ENCODE results near the gene PAQR4.
A peak's percentile ranks its signal among the peaks of the same experiment; 100 is the strongest.

PAQR4 gene

GRCh38 chr16:3004781-3005284 is 35.7 kb downstream of the PAQR4 start:
- DNase-seq (ENCODE audit: low read depth, low spot score), result no peak

GRCh38 chr16:3007059-3007956 is 38.2 kb downstream of the PAQR4 start:
- DNase-seq (ENCODE audit: low read depth, low spot score), result no peak

GRCh38 chr16:3007957-3008689 is 39.0 kb downstream of the PAQR4 start:
- DNase-seq (ENCODE audit: low read depth, low spot score), result no peak

DNA sequence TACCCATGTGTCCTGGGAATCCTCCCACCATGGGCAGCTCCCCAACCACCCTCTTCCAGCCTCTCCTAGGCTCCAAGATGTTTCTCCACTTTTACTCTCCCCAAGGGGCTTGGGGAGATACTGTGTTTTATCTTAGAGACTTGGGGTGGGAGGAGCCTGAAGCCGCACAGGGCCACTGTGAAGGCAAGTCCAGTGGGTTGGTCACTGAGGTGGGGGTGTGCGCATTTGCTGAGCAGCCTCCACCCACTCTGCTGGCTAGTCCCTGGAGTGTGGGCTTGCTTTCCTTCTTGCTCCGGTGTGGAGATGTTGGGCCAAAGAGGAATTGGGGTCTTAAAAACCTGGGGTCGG is 39.5 kb downstream of the PAQR4 start:
- DNase-seq (ENCODE audit: low read depth, low spot score), result no peak

DNA sequence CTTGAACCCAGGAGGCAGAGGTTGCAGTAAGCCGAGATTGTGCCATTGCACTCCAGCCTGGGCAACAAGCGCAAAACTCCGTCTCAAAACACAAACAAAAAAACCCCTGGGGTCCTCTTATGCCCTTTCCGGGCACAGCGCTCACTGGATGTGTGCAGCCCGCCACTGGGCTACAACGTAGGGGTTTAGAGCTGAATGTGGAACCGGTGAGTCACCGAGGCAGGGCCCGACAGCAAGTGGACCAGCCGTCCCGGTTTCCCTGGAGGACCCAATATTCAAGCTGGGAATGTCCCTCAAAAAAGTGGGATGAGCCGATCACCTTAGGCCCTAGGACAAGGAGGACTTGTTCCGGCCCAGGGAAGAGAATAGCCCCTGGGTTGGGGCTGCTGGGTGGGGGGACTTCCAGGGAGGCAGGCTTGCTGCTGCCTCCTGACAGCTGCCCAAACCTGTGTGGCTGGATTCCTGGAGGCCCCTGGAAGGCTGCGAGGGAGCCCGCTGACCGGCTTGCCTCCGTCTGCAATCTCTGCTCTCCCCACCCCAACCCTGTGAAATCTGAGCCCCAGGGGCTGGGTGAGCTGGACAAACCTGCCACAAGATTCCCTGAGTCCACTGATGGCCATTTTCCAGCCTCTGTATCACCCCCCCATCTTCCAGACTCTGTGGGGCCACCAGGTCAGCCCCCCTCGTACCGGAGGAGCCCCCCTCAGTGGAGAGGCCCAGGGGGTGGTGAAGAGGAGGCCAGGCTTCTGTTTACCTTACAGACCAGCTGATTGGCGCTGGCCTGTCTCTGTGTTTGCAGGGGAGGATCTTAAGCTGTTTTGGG is 40.6 kb downstream of the PAQR4 start:
- DNase-seq (ENCODE audit: low read depth, low spot score), result no peak

DNA sequence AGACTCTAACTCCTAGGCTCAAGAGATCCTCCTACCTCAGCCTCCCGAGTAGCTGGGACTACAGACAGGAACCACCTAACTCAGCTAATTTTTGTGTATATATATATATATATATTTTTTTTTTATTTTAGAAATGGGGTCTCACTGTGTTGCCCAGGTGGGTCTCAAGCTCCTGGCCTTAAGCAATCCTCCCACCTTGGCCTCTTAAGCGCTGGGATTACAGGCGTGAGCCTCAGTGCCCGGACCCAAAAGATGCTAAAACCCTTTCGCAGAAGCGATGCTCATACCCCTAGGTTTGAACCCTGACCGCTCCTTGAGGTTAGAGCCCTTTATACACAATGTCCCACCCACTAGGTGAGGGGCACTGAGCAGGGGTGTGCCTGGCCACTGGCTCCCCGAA is 41.4 kb downstream of the PAQR4 start:
- no peak for DNase-seq (ENCODE audit: low read depth, low spot score)

- DNase-seq (ENCODE audit: low read depth, low spot score), result no peak
Measured at GRCh38 chr16:3012246-3012645, 43.1 kb downstream of the PAQR4 start.

DNA sequence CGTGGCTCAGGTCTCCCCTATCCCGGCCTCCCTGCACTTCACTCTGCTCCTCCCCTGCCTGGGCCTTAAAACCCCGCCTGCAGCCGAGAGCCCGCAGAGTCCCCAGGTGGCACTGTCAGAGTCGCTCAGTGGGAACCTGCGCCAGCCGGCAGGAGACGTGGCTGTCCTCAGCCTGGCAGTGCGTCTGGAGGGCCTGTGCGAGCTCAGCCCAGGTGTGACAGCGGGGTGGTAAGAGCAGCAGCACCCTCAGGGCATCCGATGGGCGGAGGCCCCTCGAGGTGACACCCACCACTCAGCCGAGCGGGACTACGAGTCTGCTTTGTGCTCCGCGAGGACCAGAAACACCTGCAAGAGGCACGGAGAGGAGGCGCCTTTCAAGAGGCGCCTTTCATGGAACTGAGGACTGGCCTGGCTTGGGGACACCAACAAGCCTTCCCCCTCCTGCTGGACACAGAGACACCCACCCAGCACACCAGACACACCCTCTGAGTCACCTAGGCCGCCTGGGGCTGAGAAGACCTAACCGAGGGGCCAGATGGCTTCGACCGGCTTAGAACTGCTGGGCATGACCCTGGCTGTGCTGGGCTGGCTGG is 43.8 kb downstream of the PAQR4 start, which contains the start of gene CLDN9:
CLDN9 (plus strand) TSS at position 96 of the 593 bp plus-strand sequence; CDS start at position 536, 440 bp downstream.
- no peak for DNase-seq (ENCODE audit: low read depth, low spot score)

DNA sequence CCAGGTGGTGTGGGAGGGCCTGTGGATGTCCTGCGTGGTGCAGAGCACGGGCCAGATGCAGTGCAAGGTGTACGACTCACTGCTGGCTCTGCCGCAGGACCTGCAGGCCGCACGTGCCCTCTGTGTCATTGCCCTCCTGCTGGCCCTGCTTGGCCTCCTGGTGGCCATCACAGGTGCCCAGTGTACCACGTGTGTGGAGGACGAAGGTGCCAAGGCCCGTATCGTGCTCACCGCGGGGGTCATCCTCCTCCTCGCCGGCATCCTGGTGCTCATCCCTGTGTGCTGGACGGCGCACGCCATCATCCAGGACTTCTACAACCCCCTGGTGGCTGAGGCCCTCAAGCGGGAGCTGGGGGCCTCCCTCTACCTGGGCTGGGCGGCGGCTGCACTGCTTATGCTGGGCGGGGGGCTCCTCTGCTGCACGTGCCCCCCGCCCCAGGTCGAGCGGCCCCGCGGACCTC is 44.4 kb downstream of the PAQR4 start:
- DNase-seq (ENCODE audit: low read depth, low spot score), result no peak

DNA sequence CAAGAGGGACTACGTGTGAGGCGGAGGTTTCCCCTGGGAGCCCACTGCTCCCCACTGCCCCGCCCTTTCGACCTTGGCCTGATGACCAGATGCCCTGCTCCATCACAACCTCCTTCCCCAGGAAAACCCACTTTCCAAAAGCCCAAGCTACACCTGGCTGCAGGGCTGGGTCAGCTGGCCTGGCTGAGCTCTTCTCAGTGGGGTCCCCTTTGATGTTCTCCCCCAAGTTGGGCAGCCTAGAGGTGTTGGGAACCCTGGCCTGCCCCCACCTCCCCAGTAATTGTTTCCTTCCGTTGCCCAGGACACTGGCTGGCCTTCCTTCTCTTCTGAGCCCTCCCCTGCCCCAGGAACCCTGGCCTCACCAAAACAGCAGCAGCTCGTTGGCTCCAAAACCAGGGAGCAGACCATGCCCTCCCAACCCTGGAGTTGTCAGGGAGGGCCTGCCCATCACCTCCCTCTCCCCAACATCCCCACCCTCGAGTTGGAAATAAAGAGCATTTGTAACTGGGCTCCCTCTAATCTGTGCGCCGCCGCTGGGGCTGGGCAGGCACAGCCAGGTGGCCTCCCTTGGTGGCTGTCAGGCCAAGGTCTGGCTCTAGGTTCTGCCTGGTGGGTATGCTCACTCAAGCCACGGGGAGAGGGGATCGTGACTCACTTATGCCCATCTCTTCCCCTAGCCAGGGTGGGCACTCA is 45.0 kb downstream of the PAQR4 start:
- no peak for DNase-seq (ENCODE audit: low read depth, low spot score)

DNA sequence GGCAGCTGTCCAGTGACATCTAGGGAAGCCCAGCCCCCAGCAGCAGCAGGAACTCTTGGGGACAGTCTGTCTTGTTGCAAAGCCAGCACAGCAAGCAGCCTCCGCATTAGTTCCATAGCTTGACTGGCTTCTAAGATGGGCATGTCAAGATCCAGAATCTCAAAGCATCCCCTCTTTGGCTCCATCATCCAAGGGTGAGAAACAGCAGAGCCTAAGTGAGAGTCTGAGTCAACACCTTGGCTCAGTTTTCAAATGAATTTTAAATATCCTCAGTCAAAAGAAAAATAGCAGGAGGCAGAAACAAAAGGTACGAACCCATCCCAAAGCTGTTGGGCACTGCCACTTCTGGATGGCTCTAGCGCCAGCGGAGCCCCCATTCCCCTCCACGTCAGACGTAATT is 45.8 kb downstream of the PAQR4 start:
- DNase-seq (ENCODE audit: low read depth, low spot score), result no peak

DNA sequence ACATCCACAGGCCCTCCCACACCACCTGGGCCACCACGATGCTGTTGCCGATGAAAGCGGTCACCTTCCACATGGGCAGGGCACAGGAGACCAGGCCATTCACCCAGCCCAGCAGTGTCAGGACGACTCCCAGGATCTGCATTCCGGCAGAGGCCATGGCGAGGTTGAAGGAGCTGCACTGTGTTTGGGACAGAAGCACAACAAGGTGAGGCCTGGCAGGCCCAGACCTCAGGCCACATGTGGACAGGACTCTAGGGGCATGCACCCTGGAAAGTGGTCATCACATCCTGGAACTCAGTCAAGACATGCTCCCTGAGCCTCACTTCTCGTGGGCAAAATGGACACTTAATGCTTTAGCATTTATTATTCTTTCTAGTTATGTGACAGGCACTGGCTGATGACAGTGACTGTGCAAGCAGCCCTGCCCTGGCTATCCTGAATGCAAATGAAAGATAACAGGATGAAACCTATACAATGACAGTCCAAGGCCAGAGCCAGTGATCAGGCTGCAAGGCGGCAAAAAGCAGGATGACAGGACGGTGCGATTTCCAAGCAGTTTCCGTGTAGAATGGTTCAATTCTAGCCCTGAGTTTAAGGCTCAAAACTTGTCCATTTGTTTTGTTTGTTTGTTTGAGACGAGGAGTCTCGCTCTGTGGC is 46.8 kb downstream of the PAQR4 start:
- DNase-seq (ENCODE audit: low read depth, low spot score), result no peak

DNA sequence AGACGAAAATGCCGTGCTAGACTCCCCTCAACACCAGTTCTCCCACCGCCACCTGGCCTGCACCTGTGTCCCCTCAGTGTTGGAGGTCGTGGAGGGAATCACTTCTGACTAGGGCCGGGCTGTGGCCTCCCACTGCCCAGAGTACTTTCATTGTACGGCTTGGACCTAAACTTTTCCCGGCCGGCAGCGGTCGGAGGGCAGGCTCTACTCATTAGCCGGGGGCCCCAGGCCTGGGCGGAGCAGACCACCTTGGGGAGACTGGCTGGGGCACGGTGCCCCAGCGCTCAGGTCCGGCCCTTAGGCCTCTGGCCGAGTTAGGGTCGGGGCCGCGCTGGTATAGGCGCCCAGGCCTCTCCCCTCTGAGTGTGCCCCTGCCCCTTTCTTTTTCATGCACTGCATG is 48.2 kb downstream of the PAQR4 start:
- DNase-seq (ENCODE audit: low read depth, low spot score), result no peak

DNA sequence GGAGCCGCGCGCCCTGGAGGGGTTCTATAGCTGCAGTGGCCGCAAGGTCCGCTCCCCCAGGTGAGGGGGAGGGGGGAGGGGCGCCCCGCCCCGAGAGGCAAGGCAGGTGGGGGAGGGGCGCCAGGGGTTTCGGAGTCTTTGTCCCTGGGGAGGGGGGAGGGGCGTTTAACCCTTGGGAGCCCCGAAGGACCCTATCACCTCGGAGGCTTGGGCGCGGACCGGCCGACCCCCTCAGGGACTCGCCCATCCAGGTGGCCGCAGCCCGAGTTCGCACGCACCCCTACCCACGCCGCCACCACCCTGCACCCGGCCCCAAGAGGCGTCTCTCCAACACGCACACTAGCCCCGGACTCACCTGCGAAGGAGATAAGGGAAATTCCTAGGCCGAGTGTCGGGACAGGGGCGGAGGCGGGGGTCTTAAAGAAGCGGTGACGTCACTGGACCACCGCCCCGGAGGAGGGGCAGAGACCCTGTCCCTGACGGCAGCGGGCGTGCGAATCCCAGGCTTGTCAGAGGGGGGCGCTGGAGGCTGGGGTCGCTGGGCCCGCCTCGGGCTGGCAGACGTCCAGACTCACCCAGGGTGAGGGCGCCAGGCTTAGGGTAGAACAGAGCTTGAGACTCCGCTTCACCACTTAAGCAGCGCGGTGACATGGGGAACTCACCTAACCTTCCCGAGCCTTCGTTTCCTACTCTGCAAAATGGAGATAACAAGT is 48.8 kb downstream of the PAQR4 start, which contains the start of gene CLDN6:
CLDN6 (minus strand) TSS at position 390 of the 713 bp plus-strand sequence. CDS start 2,162 bp downstream, outside the sequence.
- no peak for DNase-seq (ENCODE audit: low read depth, low spot score)

DNA sequence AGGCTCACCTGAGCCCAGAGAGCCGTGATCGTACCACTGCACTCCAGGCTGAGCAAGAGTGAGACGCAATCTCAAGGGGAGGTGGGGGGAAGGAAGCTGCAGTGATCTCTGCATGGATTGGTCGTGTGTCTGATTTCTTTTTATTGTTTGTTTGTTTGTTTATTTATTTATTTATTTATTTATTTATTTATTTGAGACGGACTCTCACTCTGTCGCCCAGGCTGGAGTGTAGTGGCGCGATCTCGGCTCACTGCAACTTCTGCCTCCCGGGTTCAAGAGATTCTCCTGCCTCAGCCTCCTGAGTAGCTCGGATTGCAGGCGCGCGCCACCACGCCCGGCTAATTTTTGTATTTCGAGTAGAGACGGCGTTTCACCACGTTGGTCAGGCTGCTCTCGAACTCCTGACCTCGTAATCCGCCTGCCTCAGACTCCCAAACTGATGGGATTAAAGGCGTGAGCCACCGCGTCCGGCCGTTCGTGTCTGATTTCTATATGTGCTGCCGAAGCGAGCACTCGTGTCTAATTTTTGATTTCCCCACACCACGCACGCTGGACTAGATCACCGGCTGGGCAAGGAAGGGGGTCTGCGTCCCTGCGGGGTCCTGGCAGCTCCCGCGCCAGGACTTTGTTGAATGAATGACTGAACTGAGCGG is 50.6 kb downstream of the PAQR4 start:
- DNase-seq (ENCODE audit: low read depth, low spot score), result no peak

DNA sequence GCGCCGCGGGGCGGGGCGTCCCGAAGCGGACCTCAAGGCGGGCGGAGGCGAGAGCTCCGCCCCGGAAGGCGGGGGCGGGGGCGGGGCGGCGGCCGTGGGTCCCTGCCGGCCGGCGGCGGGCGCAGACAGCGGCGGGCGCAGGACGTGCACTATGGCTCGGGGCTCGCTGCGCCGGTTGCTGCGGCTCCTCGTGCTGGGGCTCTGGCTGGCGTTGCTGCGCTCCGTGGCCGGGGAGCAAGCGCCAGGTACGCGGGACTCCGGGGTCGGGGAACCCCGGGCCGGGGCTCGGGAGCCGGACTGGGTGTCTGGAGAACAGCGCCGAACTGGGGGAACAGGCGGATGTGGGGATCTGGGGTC is 51.1 kb downstream of the PAQR4 start, which contains the start of gene TNFRSF12A:
TNFRSF12A (plus strand) TSS at position 122 of the 357 bp plus-strand sequence; CDS start at position 152, 30 bp downstream.
- peak; percentile 37 for DNase-seq (ENCODE audit: low read depth, low spot score)

GRCh38 chr16:3020604-3021448 is 51.7 kb downstream of the PAQR4 start:
- DNase-seq (ENCODE audit: low read depth, low spot score), result no peak

All from activated CD4-positive, CD25-positive, alpha-beta regulatory T cell treated with anti-CD3 and anti-CD28 coated beads, Interleukin-2, amount 50 U/mL, for 16 hours (primary cell).